ENCODE results near the gene DEPDC5.

DNA sequence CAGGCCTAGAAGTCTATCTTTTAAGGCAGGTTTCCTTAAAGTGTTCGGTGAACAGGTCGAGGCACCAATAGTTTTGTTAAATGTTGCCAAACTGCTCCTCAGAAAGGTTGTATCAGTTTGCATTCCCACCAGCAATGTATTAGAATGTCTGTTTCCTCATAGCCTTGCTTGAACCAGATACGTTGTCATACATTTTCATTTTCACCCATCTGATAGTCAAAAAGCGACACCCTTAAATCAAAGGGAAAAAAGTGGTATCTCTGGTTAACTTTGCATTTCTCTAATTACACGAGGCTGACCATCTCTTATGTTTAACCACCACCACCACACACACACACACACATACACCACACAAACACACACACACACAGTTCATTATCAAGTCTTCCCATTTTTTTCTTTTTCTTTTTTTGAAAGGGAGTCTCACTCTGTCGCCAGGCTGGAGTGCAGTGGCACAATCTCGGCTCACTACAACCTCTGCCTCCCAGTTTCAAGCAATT lies 20.2 kb upstream of the DEPDC5 start:
- TF ChIP-seq SIN3A (IDR thresholded peaks at IDR 0.05; ENCODE audit: borderline replicate concordance, insufficient read depth, low read length) (no peak), POLR2AphosphoS5 (IDR thresholded peaks at IDR 0.05; ENCODE audit: low read depth, low read length) (no peak), REST (IDR thresholded peaks at IDR 0.05; ENCODE audit: insufficient read depth in 1 of 2, low read depth in 2 of 2, low read length in 2 of 2) (no peak), FOXP2 (optimal IDR thresholded peaks at IDR 0.05; ENCODE audit: borderline replicate concordance, extremely low read depth, extremely low read length, insufficient read depth) (no peak), TAF1 (IDR thresholded peaks at IDR 0.05; ENCODE audit: borderline replicate concordance, insufficient read depth, low read length) (no peak)
